Activated gamma-delta T cell (primary cell): ENCODE data around the gene MTG2.
"Not testable (repeated sequence)": the region's sequence is repeated elsewhere in the genome, so short reads cannot be mapped to it uniquely, and the experiment has no call there.

Source experiments
- DNase-seq: peaks from one replicate; lab custom pipeline; 2025; lab: John Stamatoyannopoulos, UW

The MTG2 gene

GRCh38 chr20:62145688-62146018 lies 37.2 kb upstream of the MTG2 start:
- no peak for DNase-seq

GRCh38 chr20:62146019-62146755 lies 36.6 kb upstream of the MTG2 start:
- DNase-seq: no peak

- no peak for DNase-seq
These were observed 35.7 kb upstream of the MTG2 start for GRCh38 chr20:62147125-62147524.

GRCh38 chr20:62147528-62147927 lies 35.3 kb upstream of the MTG2 start:
- DNase-seq: no peak

- not testable (repeated sequence) for DNase-seq
These were observed 34.4 kb upstream of the MTG2 start for GRCh38 chr20:62148383-62148782.

DNA sequence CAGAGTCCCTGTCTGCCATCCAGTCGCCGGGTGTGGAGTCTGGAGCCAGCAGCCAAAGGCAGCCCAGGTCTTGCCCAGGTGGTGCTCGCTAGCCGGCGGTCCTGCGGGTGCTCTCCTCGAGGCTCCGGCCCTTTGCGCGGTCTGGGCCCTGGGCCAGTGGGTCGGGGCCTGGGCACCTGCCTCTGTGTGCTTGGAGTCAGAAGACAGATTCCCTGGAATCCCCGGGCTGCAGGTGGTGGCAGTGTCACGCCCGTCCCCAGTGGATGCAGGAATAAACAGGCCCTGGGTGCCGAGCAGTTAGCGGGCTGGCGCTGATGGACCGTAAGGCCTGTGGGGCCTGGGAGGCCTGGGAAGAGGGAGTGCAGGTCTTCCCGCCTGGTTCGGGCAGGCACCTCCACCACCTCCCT lies 33.9 kb upstream of the MTG2 start:
- no peak for DNase-seq

- DNase-seq: no peak
These were observed 33.1 kb upstream of the MTG2 start for GRCh38 chr20:62149532-62150309.

GRCh38 chr20:62150310-62150575 lies 32.6 kb upstream of the MTG2 start:
- no peak for DNase-seq

- no peak for DNase-seq
These were observed 31.6 kb upstream of the MTG2 start for GRCh38 chr20:62151225-62151624.

- no peak for DNase-seq
These were observed 30.9 kb upstream of the MTG2 start for GRCh38 chr20:62151835-62152364.

DNA sequence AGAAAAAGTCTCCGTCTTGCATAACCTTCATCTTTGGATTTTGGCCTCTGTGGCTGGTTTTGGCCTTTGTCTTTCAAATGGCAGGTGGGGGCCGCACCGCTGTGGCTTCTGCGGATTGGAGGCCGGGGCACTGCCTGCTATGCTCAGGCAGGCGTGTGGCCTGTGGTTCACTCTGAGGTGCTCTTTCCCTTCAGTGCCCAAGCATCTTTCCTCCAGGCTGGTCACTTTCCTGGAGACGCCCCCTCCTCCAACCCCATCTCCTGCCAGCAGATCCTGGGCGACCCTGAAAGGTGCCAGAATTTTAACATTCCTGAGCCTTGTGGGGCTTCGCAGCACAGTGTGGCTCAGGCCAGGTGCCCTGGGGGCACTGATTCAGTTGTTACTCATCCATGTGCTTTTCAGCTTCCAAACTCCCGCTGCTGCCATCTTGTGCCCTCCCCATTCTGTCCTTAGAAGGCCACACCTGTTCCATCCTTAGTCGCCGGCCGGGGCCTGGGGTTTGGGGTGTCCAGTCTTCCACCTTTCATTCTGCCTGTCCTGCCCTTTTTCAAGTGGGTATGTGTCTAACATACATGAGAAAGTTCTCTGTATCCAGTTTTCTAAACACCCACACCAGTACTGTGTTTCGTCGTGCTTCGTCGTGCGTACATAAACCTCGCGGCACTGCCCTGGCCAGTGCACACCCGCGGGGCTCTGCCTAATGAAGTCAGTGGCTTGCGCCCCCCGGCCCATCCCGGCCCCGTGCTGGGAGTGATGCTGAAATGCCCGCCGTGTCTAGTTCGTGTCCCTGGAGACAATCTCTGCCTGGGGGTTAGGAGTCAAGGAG lies 27.2 kb upstream of the MTG2 start:
- no peak for DNase-seq

GRCh38 chr20:62156254-62156556 lies 26.6 kb upstream of the MTG2 start:
- no peak for DNase-seq

- peak; percentile 29 for DNase-seq
These were observed 26.0 kb upstream of the MTG2 start for GRCh38 chr20:62156592-62157386.

DNA sequence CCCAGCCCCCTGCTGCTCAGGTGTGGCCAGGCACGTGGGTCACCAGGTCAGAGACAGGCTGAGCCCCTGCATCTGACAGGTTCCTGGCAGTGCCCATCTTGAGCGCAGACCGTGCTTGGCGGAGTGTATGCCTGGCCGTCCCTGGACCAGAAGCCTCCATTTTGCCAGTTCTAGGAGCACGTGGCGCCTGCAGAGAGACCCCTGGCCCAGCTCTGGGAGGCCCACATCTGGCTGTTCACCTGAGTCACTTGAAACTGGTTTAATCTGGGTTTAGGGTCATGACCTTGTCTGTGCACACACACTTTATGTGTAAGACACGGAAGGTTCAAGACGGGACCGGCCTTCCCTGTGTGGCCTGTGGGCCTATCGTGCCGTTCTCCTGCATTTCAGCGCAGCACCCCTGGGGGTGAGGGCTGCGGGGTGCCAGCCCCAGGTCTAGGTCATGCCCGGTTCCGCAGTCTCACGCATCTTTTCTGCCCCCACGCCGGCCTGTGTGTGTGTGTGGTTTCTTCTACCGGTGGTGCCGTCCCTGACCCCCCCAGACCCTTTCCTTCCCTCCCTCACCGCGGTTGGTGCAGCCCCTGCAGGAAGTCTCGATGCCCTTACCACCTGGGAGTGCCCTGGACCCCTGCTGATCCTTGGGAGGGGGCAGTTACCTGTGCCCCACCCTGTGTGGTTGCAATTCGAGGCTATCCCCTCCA lies 25.3 kb upstream of the MTG2 start:
- no peak for DNase-seq

- DNase-seq: no peak
These were observed 24.8 kb upstream of the MTG2 start for GRCh38 chr20:62158088-62158400.

GRCh38 chr20:62158541-62158940 lies 24.3 kb upstream of the MTG2 start:
- DNase-seq: no peak

- DNase-seq: no peak
These were observed 23.8 kb upstream of the MTG2 start for GRCh38 chr20:62159052-62159451.

DNA sequence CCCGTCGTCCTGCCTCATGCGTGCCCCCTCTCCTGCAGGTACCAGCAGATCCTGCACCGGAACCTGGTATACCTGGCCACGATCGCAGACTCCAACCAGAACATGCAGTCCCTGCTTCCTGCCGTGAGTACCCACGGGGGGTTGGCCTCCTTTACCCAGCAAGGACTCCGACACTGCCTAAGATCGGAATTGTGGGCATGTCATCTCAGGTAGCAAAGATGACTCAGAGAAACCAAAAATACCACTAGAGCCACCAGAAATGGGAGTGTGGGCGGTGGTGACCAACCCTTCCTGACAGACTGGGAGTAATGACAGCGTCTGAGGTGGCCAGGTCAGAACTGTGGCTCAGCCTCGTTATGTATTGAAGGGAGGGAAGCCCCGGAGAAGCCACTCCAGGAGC lies 23.0 kb upstream of the MTG2 start:
- DNase-seq: no peak

DNA sequence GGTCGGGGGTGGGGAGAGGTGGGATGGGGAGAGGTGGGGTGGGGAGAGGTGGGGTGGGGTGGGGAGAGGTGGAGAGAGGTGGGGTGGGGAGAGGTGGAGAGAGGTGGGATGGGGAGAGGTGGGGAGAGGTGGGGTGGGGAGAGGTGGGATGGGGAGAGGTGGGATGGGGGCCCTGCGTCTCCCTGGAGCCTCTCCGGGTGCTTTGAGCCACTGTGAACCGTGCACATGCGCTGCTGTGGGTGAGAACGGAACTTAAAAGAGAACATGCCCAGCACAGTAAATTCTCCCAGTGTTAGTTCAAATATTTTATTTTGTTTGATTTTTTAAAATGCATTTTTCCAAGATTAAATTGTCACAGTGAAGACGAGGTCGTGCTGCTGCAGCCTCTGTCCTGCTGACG lies 22.6 kb upstream of the MTG2 start:
- DNase-seq: no peak

DNA sequence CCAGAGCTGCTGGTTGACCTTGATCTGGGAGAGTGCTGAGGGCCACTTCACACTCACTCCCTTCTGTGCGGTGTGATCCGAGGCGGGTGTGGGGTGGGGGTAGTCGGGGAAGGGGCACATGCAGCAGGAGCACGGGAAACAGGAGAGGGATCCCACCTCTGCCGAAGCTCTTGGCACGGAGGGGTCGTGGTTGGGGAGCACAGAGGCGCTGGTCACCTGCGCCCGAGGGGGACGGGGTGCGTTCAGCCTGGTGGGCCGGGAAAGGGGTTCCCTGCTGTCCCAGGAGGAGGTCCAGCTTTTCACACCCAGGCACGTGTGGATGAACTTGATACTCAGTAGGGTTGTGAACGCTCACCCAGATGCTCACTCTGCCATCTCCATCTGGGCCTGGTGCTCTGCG lies 22.0 kb upstream of the MTG2 start:
- DNase-seq: no peak

DNA sequence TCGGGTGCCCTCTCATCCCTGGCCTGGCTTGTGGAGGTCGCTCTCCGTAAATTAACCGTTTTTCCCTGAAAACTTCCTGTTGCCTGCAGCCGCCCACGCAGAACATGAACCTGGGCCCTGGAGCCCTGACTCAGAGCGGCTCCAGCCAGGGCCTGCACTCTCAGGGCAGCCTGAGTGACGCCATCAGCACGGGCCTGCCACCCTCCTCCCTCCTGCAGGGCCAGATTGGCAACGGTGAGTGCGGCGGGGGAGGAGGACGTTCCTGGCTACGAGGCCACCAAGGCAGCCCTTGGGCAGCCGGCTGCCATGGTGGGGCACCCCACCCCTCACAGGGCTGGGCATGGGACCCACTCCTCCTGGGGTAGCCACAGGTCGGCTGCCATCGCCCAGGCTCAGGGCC lies 21.5 kb upstream of the MTG2 start:
- no peak for DNase-seq
